Astrocyte of the spinal cord (primary cell): Measurements from ENCODE around the gene TBL2.

Experiments
- DNase-seq: peaks from one replicate; pipeline ENCODE4 v3.0.0; 2011; ENCODE audit warnings: low read depth, low spot score
- H3K4me3 ChIP-seq: 2 replicates; pipeline ENCODE4 v1.5.1; 2011; ENCODE audit warnings: low read depth, mild to moderate bottlenecking, low read length, moderate library complexity
- in situ Hi-C: cut with HindIII; loops from 2 replicates; pipeline ENCODE4 v1.10.0; 2017; ENCODE audit warnings: low sequenced_read_pairs
- TF ChIP-seq, protein P1 (sequence below): IDR thresholded peaks from 2 replicates; pipeline ENCODE4 v1.5.1; 2012; ENCODE audit warnings: low read depth, mild to moderate bottlenecking, low read length, inconsistent platforms

Gene TBL2

DNA sequence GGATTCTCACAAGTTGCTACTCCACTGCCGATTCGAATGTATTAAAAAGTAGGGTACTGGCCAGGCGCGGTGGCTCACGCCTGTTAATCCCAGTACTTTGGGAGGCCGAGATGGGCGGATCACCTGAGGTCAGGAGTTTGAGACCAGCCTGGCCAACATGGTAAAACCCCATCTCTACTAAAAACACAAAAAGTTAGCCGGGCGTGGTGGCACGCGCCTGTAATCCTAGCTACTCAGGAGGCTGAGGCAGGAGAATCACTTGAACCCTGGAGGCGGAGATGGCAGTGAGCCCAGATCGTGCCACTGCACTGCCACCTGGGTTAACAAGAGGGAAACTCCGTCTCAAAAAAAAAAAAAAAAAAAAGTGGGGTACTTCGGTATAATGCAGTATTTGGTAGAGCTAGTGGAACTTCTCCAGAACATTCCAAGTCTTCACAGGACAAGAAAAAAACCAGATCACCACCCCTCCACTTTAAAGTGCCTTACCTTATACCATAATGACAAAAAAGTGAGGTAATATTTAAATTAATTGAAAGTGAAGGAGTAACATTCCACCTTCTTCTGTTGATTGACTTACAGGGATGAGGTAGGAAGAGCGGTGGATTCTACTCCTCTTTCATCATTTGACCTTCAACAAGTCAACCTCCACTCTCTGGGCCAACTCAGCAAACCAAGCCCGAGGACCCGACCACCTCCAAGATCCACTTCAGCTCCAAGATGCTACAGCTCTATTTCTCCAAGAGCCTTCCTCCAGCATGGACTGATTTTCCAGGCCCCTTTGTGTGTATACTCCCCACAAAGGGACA, 58.3 kb downstream of the TBL2 start:
- TF ChIP-seq, protein P1, sequence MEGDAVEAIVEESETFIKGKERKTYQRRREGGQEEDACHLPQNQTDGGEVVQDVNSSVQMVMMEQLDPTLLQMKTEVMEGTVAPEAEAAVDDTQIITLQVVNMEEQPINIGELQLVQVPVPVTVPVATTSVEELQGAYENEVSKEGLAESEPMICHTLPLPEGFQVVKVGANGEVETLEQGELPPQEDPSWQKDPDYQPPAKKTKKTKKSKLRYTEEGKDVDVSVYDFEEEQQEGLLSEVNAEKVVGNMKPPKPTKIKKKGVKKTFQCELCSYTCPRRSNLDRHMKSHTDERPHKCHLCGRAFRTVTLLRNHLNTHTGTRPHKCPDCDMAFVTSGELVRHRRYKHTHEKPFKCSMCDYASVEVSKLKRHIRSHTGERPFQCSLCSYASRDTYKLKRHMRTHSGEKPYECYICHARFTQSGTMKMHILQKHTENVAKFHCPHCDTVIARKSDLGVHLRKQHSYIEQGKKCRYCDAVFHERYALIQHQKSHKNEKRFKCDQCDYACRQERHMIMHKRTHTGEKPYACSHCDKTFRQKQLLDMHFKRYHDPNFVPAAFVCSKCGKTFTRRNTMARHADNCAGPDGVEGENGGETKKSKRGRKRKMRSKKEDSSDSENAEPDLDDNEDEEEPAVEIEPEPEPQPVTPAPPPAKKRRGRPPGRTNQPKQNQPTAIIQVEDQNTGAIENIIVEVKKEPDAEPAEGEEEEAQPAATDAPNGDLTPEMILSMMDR, result no peak
- peak overlapping the region; percentile 78 for H3K4me3 ChIP-seq
- in situ Hi-C loops, result no loop called here
- peak; percentile 17 for DNase-seq

DNA sequence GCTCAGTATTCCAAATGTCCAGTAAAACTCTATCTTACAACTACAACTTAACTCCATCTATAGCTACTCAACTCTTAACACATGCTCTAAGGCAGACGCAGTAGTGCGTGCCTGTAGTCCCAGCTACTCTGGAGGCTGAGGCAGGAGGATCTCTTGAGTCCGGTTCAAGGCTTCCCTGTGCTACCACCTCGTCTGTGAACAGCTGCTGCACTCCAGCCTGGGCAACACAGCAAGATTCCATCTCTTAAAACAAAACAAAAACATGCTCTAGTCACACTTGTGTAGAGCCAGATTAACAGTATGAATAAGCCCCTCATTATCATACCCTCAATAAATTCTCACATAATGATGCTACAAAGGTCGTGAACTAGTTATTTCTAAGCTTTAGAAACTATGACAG, 59.9 kb downstream of the TBL2 start:
- no peak for DNase-seq
- in situ Hi-C loops, result no loop called here
- no peak overlapping the region for H3K4me3 ChIP-seq
- TF ChIP-seq, protein P1, result no peak
